Brain microvascular endothelial cell (primary cell): Measurements from ENCODE around the gene XXYLT1.

Source experiments
- DNase-seq: peaks from one replicate; pipeline ENCODE4 v3.0.0-alpha.2; 2020
- H3K27ac ChIP-seq: fragments of 250-450 bp; sonication (Bioruptor Pico); 2 replicates; pipeline ENCODE4 v1.5.1; 2020; ENCODE audit warnings: mild to moderate bottlenecking, moderate library complexity
- H3K27me3 ChIP-seq: fragments of 250-450 bp; sonication (Bioruptor Pico); replicated peaks from 2 replicates; pipeline ENCODE4 v1.5.1; 2020; ENCODE audit warnings: mild to moderate bottlenecking
- H3K36me3 ChIP-seq: fragments of 250-450 bp; sonication (Bioruptor Pico); replicated peaks from 2 replicates; pipeline ENCODE4 v1.5.1; 2020; ENCODE audit warnings: mild to moderate bottlenecking
- H3K4me3 ChIP-seq: 2 replicates; pipeline ENCODE4 v1.5.1; 2011; ENCODE audit warnings: low read depth, mild to moderate bottlenecking, control low read depth, low read length, moderate library complexity
- in situ Hi-C: cut with HindIII; loops from 2 replicates; pipeline ENCODE4 v1.10.0; 2017; ENCODE audit warnings: low sequenced_read_pairs, low pct_ligation_motif_present
- TF ChIP-seq, protein P1 (sequence below): IDR thresholded peaks from 2 replicates; pipeline ENCODE4 v1.5.1; 2011; ENCODE audit warnings: low read depth, mild to moderate bottlenecking, moderate library complexity, low read length, control low read depth, inconsistent platforms; ENCODE audit errors: missing control alignments

The XXYLT1 gene

DNA sequence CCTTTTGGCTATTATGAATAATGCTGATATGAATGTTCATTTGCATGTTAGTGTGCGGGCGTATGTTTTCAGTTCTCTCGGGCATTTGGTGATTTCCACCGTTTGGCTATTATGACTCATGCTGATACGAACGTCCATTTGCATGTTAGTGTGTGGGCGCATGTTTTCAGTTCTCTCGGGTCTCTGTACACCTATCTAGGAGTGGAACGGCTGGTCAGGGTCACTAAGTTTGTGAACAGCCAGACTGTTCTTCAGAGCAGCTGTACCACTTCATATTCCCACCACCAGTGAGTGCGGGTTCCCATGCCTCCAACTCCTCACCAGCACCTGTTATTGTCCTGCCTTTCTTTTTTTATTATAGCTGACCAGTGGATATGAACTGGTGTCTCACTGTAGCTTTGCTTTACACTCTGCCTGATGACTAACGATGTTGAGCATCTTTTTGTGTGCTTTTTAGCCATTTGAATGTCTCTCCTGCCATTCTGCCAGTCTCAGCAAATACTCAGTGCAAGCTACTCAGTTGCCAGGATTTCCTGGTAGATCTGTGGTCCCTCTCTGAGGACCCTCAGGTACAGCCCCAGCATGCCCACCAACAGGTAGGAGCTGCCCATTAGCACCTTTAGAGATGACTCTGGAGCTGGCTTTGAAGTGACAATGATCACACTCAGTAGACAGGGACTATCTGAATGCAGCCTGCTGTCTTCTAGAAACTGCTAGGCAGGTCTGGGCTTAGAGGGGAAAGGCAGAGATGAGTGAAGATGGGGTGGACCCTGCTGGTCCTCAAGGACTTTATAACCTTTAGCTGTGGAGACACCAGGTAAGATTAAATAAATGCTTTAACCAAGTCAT is 141.1 kb downstream of the XXYLT1 start:
- in situ Hi-C loops: no loop called here

DNA sequence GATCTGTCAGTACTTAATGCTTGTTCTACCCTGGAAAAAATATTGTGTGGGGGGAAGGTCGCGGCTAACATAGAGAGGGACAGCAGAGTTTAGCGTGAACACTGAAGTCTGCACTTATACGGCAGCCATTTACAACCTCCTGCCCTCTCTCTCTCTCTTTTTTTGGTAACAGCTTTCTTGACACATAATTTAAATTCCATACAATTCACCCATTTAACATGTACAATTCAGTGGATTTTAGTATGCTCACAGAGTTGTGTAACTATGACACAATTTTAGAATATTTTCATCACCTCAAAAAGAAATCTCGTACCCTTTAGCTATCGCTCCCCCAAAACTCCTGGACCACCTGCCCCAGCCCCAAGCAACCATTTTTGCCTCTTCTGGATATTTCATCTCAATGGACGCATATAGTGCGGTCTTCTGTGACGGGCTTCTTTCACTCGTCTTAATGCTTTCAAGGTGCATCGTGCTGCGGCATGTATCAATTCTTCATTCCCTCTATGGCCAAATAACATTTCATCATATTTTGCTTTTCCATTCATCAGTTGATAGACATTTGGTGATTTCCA is 141.8 kb downstream of the XXYLT1 start:
- TF ChIP-seq, protein P1, sequence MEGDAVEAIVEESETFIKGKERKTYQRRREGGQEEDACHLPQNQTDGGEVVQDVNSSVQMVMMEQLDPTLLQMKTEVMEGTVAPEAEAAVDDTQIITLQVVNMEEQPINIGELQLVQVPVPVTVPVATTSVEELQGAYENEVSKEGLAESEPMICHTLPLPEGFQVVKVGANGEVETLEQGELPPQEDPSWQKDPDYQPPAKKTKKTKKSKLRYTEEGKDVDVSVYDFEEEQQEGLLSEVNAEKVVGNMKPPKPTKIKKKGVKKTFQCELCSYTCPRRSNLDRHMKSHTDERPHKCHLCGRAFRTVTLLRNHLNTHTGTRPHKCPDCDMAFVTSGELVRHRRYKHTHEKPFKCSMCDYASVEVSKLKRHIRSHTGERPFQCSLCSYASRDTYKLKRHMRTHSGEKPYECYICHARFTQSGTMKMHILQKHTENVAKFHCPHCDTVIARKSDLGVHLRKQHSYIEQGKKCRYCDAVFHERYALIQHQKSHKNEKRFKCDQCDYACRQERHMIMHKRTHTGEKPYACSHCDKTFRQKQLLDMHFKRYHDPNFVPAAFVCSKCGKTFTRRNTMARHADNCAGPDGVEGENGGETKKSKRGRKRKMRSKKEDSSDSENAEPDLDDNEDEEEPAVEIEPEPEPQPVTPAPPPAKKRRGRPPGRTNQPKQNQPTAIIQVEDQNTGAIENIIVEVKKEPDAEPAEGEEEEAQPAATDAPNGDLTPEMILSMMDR: no peak
- DNase-seq: no peak
- H3K36me3 ChIP-seq: no peaks in the 10 kb centered on the region
- H3K4me3 ChIP-seq: no peak overlapping the region
- H3K27ac ChIP-seq: peak overlapping the region; percentile 36
- in situ Hi-C loops: no loop called here
- no peaks in the 10 kb centered on the region for H3K27me3 ChIP-seq

More for the DNA sequence above, 141.1 kb downstream of the XXYLT1 start:
- TF ChIP-seq, protein P1: no peak
- H3K36me3 ChIP-seq: no peaks in the 10 kb centered on the region
- H3K4me3 ChIP-seq: no peak overlapping the region
- H3K27me3 ChIP-seq: no peaks in the 10 kb centered on the region
- H3K27ac ChIP-seq: peak overlapping the region; percentile 42
- peak; percentile 64 for DNase-seq

DNA sequence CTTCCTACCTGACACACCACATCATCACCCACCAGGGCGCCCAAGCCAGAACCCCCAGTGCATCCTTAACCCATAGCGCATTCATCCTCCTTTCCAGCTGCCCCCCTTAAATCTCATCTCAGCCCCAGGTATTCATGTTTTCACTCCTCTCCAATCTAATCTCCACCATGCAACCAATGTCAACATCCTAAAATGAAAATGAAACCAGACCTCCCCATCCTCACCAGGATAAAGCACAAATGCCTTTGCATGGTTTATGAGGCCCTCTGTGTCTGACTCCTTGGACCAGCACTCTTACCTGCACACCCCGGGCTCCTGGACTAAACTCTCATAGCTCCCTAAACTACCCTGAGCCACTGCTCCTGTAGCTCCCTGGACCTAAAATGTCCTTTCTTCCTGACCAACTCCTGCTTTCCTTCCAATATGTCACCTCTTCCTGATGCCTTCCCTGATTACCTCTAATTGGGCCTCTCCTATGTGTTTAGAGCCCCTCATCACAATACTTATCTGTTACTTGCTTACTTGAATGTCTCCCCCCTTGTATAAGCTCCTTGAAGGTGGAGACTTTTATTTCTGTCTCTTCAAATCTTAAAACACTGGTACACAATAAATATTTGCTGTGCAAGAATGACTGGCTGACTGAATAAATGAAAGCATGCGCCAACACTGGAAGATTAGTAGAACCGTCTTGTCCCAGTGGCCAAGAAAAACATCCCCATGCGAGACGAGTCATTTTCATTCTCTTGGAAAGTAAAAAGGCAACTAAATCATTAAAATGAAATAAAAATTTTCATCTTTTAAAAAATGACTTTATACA is 142.5 kb downstream of the XXYLT1 start:
- peak; percentile 59 for DNase-seq
- Histone ChIP-seq H3K36me3 (no peaks in the 10 kb centered on the region), H3K27me3 (no peaks in the 10 kb centered on the region), H3K4me3 (no peak overlapping the region), H3K27ac (peak overlapping the region; percentile 36)
- in situ Hi-C loops: no loop called here
- TF ChIP-seq, protein P1: no peak

DNA sequence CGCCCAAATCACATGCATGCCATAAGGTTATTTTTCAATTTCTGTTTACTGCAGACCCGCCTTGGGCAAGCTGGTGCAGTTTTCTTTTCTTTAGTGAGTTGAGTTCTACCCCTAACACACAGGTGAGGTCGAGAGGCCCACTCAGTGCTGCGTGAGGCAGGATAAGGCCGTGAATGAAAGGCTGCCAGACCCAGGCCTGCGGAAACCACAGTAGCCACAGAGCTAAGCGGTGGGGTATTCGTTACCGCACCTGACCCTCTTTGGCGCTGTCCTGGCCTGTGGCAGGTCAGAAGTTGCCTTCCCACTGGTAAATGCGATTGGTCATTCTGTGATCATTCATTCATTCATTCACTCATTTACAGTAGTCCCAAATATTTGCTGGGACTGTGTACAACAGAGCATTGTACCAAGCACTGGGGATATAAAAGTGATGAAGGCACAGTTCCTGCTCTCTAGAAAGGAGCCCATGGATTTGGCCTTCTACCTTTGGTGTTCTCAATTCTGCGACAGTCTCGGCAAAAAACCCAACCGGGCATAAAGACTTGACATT is 144.8 kb downstream of the XXYLT1 start:
- no peak overlapping the region for H3K4me3 ChIP-seq
- no peak for DNase-seq
- no peaks in the 10 kb centered on the region for H3K27me3 ChIP-seq
- no peaks in the 10 kb centered on the region for H3K36me3 ChIP-seq
- in situ Hi-C loops: no loop called here
- TF ChIP-seq, protein P1: no peak
- no peak overlapping the region for H3K27ac ChIP-seq

DNA sequence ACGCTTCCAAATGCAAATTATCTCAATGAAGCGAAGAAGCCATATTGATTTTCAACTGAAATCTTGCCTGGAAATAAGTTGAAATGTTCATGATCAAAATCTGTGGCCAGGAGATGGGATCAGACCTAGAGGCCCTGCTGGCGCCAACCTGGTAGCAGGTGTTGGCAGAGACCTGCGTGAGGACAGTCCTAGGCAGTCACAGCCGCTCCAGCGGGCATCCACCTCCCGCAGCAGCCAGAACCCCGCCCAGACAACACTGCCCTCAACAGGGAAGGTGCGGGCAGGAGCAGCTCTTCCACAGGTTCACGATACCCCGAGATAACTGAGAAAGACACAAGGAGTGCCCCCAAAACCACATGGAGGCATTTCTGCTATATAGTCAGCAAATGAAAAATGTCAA is 145.3 kb downstream of the XXYLT1 start:
- no peak for DNase-seq
- TF ChIP-seq, protein P1: no peak
- Histone ChIP-seq H3K27me3 (no peaks in the 10 kb centered on the region), H3K27ac (no peak overlapping the region), H3K36me3 (no peaks in the 10 kb centered on the region), H3K4me3 (no peak overlapping the region)
- in situ Hi-C loops: no loop called here
